K562 (cell line): ENCODE results near the gene EDA. TPM values are rescaled to one million over a fixed set of nuclear protein-coding genes. Genes with fewer than 3 reads are reported as not detected.

Experiments
- ATAC-seq: fragments of 200-7000 bp; cut with Tn5 transposase; 3 replicates; pipeline ENCODE4 v1.9.1; 2020; ENCODE audit warnings: moderate library complexity
- BruUV-seq: library from RNA; stranded (reverse); fragments of 400-500 nt; replicated peaks from 2 replicates; lab custom pipeline; 2021; lab: Mats Ljungman, UMichigan
- CTCF ChIA-PET: fragments of 300-600 bp; formaldehyde crosslinking; extraction: SDS; loops from one replicate; lab custom pipeline; 2021; ENCODE audit warnings: low intra/inter-chr PET ratio; lab: Yijun Ruan, JAX
- POLR2A ChIA-PET: fragments of 300-600, 350-650 bp; sonication (Branson Sonifier 250); formaldehyde crosslinking; extraction: SDS; loops from one replicate; lab custom pipeline; 2021; ENCODE audit warnings: antibody characterized with exemption, inconsistent platforms; lab: Yijun Ruan, JAX
- DNase-seq, 4 experiments: peaks; one replicate each; pipeline versions ENCODE4 v3.0.0 to v3.0.0-alpha.2; 2011 to 2018; ENCODE audit warnings: low spot score in 3 of 4, mixed read lengths in 3 of 4; ENCODE audit errors: extremely low read depth in 1 of 4
- FAIRE-seq: peaks from 2 replicates; lab custom pipeline; 2011; peaks lifted over from hg19 to GRCh38; lab: Jason Lieb, UNC
- H2AFZ ChIP-seq: 2 replicates; pipeline ENCODE4 v1.6.0; 2011; ENCODE audit warnings: low read depth, low read length, control low read depth, inconsistent platforms
- H3K27ac ChIP-seq: fragments of 200-600 bp; 3 replicates; pipeline ENCODE4 v1.8.0; 2011; ENCODE audit warnings: low read depth, mild to moderate bottlenecking, control low read depth, inconsistent platforms, low read length, moderate library complexity, mixed read lengths; ENCODE audit errors: extremely low read depth
- H3K27me3 ChIP-seq, 2 experiments: fragments of 300-600 bp in 1 of 2; 2 replicates in 1 of 2; 3 replicates in 1 of 2; pipeline versions ENCODE4 v1.6.0 to v1.8.0; 2011; ENCODE audit warnings: inconsistent platforms in 2 of 2, low read length in 2 of 2, mild to moderate bottlenecking in 1 of 2, mixed read lengths in 1 of 2, moderate library complexity in 1 of 2; ENCODE audit not compliant: control insufficient read depth in 2 of 2, insufficient read depth in 2 of 2
- H3K36me3 ChIP-seq: fragments of 300-600 bp; 3 replicates; pipeline ENCODE4 v1.8.0; 2011; ENCODE audit warnings: mild to moderate bottlenecking, low read length, inconsistent platforms; ENCODE audit not compliant: control insufficient read depth, insufficient read depth
- H3K4me1 ChIP-seq, 2 experiments: fragments of 200-600 bp in 1 of 2; replicated peaks in 1 of 2; 2 replicates in 1 of 2; 3 replicates in 1 of 2; pipeline versions ENCODE4 v1.5.1 to v1.8.0; 2011; ENCODE audit warnings: inconsistent platforms in 2 of 2, low read length in 2 of 2, mild to moderate bottlenecking in 1 of 2, mixed read lengths in 1 of 2, moderate library complexity in 1 of 2; ENCODE audit not compliant: control insufficient read depth in 2 of 2, insufficient read depth in 2 of 2
- H3K4me2 ChIP-seq: 2 replicates; pipeline ENCODE4 v1.6.1; 2011; ENCODE audit warnings: low read length, control low read depth, inconsistent platforms, mixed read lengths; ENCODE audit not compliant: insufficient read depth
- H3K4me3 ChIP-seq: fragments of 200-600 bp; sonication (generic), shearing (Covaris generic); 2 replicates; pipeline ENCODE4 v1.5.1; 2016; ENCODE audit warnings: control low read depth, inconsistent platforms
- H3K79me2 ChIP-seq: fragments of 200-600 bp; 3 replicates; pipeline ENCODE4 v1.8.0; 2011; ENCODE audit warnings: low read length, inconsistent platforms; ENCODE audit not compliant: control insufficient read depth, insufficient read depth
- H3K9ac ChIP-seq, 2 experiments: 2 replicates each; pipeline versions ENCODE4 v1.6.0 to v1.6.1; 2011; ENCODE audit warnings: low read depth in 2 of 2, low read length in 2 of 2, control low read depth in 1 of 2, inconsistent platforms in 1 of 2, mild to moderate bottlenecking in 1 of 2, mixed read lengths in 1 of 2; ENCODE audit not compliant: insufficient read depth in 1 of 2
- H3K9me1 ChIP-seq: one replicate; pipeline ENCODE4 v1.6.0; 2011; ENCODE audit warnings: inconsistent platforms, mild to moderate bottlenecking, low read length, moderate library complexity; ENCODE audit not compliant: control insufficient read depth, insufficient read depth
- H3K9me3 ChIP-seq: replicated peaks from 2 replicates; pipeline ENCODE4 v1.5.1; 2011; ENCODE audit warnings: low read depth, low read length, inconsistent platforms; ENCODE audit not compliant: control insufficient read depth, insufficient read depth
- H4K20me1 ChIP-seq: replicated peaks from 2 replicates; pipeline ENCODE4 v1.6.1; 2011; ENCODE audit warnings: low read length, inconsistent platforms, mixed read lengths; ENCODE audit not compliant: control insufficient read depth, insufficient read depth
- DNMT1 ChIP-seq: fragments of 450-650 bp; IDR thresholded peaks from 2 replicates; pipeline ENCODE4 v1.6.1; 2016; ENCODE audit warnings: antibody characterized with exemption, mild to moderate bottlenecking
- HCFC1 ChIP-seq: IDR thresholded peaks from 2 replicates; pipeline ENCODE4 v1.6.1; 2012; ENCODE audit warnings: low read depth, low read length, improper control_type of control experiment
- HLTF ChIP-seq: fragments of 450-650 bp; IDR thresholded peaks from 2 replicates; pipeline ENCODE4 v1.6.1; 2016
- JUN ChIP-seq, 2 experiments: sonication (generic) in 1 of 2; formaldehyde crosslinking in 1 of 2; IDR thresholded peaks; 2 replicates each; pipeline versions ENCODE4 v1.6.1 to v1.8.0; 2012 to 2022; ENCODE audit warnings: borderline replicate concordance in 2 of 2, mild to moderate bottlenecking in 2 of 2, improper control_type of control experiment in 1 of 2, low read depth in 1 of 2, low read length in 1 of 2, missing genetic modification reagents in 1 of 2
- MCM3 ChIP-seq: fragments of 450-650 bp; IDR thresholded peaks from 2 replicates; pipeline ENCODE4 v1.6.1; 2016
- MTF1 ChIP-seq: fragments of 250-450 bp; sonication (Bioruptor Pico); IDR thresholded peaks from 2 replicates; pipeline ENCODE4 v1.9.0; 2021; ENCODE audit warnings: moderate library complexity, mild to moderate bottlenecking, inconsistent platforms, borderline replicate concordance
- PHF21A ChIP-seq: fragments of 450-650 bp; IDR thresholded peaks from 2 replicates; pipeline ENCODE4 v1.6.1; 2017; ENCODE audit warnings: low read depth, borderline replicate concordance
- RBM22 ChIP-seq: fragments of 200-400 bp; formaldehyde crosslinking; IDR thresholded peaks from 2 replicates; pipeline ENCODE4 v1.6.1; 2018; ENCODE audit warnings: low read length, low read depth; ENCODE audit not compliant: poor library complexity, severe bottlenecking
- TARDBP ChIP-seq: fragments of 450-650 bp; IDR thresholded peaks from 2 replicates; pipeline ENCODE4 v1.6.1; 2016
- TCF15 ChIP-seq: fragments of 250-450 bp; sonication (Bioruptor Pico); IDR thresholded peaks from 2 replicates; pipeline ENCODE4 v1.8.0; 2022; ENCODE audit warnings: moderate library complexity, mild to moderate bottlenecking, inconsistent platforms
- YBX1 ChIP-seq: fragments of 450-650 bp; IDR thresholded peaks from 2 replicates; pipeline ENCODE4 v1.7.1; 2016; ENCODE audit warnings: mild to moderate bottlenecking
- ZNF239 ChIP-seq: fragments of 250-450 bp; sonication (Bioruptor Pico); IDR thresholded peaks from 2 replicates; pipeline ENCODE4 v1.4.0; 2020; ENCODE audit warnings: mild to moderate bottlenecking
- ZNF408 ChIP-seq: fragments of 250-450 bp; sonication (Bioruptor Pico); IDR thresholded peaks from 2 replicates; pipeline ENCODE4 v1.4.0; 2020; ENCODE audit warnings: low read depth, mild to moderate bottlenecking, moderate library complexity
- ZNF445 ChIP-seq: fragments of 250-450 bp; sonication (Bioruptor Pico); IDR thresholded peaks from 2 replicates; pipeline ENCODE4 v1.4.0; 2020; ENCODE audit warnings: low read depth, mild to moderate bottlenecking, moderate library complexity
- ZNF512 ChIP-seq: IDR thresholded peaks from 2 replicates; pipeline ENCODE4 v1.6.1; 2016; ENCODE audit warnings: missing genetic modification characterization, missing compliant biosample characterization
- ZNF589 ChIP-seq: fragments of 200-800 bp; sonication (Bioruptor generic); IDR thresholded peaks from 2 replicates; pipeline ENCODE4 v1.6.1; 2016; ENCODE audit warnings: low read depth, missing genetic modification characterization, missing compliant biosample characterization
- WGBS: fragments of 100-300 bp; shearing (Covaris generic); methylation state at CpG from one replicate; pipeline ENCODE4 v1.1.6; 2016; ENCODE audit warnings: low coverage, mixed read lengths; ENCODE audit not compliant: insufficient coverage; ENCODE audit errors: missing lambda C conversion rate; 5-methylcytosine and 5-hydroxymethylcytosine counted together
- in situ Hi-C: fragments of 300-500 bp; cut with MboI; formaldehyde crosslinking; loops from 4 replicates; pipeline ENCODE4 v1.15.0; 2018; ENCODE audit warnings: inconsistent platforms, mixed read lengths
- intact Hi-C: fragments of 100-400 bp; cut with micrococcal nuclease; formaldehyde crosslinking; loops from 2 replicates; pipeline ENCODE4 v1.14.2; 2022
- polyA plus RNA-seq, 8 experiments: library from polyadenylated mRNA; depleted of rRNA in 4 of 8; stranded (reverse) in 5 of 8; unstranded in 3 of 8; fragments of >200 nt; fragmentation: Nextera tagmentation in 2 of 8; fragmentation: Illumina TruSeq in 1 of 8; extraction: Ambion mirVana in 2 of 8; extraction: Trizol in 1 of 8; gene quantifications; 2 replicates each; pipeline versions ENCODE4 v1.2.1 to v1.2.3, GENCODE V29; 2011 to 2014; ENCODE audit warnings: inconsistent platforms in 1 of 8, missing spikeins in 1 of 8
- total RNA-seq, 7 experiments: library from RNA; depleted of rRNA in 6 of 7; stranded (reverse); fragments of >200 nt in 6 of 7; fragmentation: Illumina TruSeq in 2 of 7; extraction: Trizol in 2 of 7; gene quantifications; 2 replicates each; pipeline versions ENCODE4 v1.2.1 to v1.2.3, GENCODE V29; 2011 to 2021; ENCODE audit warnings: low replicate concordance in 1 of 7

EDA gene
- total and polyA plus RNA-seq, 9 of the 15 experiments (the other 6 are each of a cell fraction or from before 2014, with no cell fraction given), result 0.03 to 0.40 (median 0.07) TPM

GRCh38 chrX:70025464-70025863 is 409.6 kb downstream of the EDA start:
- no peak overlapping the region for H3K4me3 ChIP-seq
- H3K9me1 ChIP-seq, result no peaks in the 10 kb centered on the region
- no peaks in the 10 kb centered on the region; a peak in 1 of 5 replicates for H3K27me3 ChIP-seq
- DNase-seq, result no peak
- no peak for FAIRE-seq
- no peaks in the 10 kb centered on the region; the same call in 1 of the 2 replicates for H4K20me1 ChIP-seq
- no peak overlapping the region for H3K27ac ChIP-seq
- BruUV-seq, result no TSS peak
- ChIA-PET POLR2A (interaction anchor here (0.8 kb wide), 1 partner anchor 471 kb away, joined by 3 read pairs; no protein-coding TSS in a partner anchor), CTCF (no interaction called here)
- no peaks in the 10 kb centered on the region for H3K4me1 ChIP-seq
- in situ Hi-C loops (loop anchor here (25.0 kb wide), 1 partner anchor 488 kb away; no protein-coding TSS in a partner anchor), intact Hi-C loops (no loop called here)
- no peak for ATAC-seq
- no peaks in the 10 kb centered on the region for H3K9me3 ChIP-seq
- no peak overlapping the region for H3K4me2 ChIP-seq
- H2AFZ ChIP-seq, result no peak overlapping the region
- H3K9ac ChIP-seq, result no peak overlapping the region
- 0% methylated on average over 1 of the region's 1 CpG for WGBS
- no peaks in the 10 kb centered on the region for H3K79me2 ChIP-seq
- H3K36me3 ChIP-seq, result no peaks in the 10 kb centered on the region
- no peak for TF ChIP-seq YBX1
- TF ChIP-seq JUN (IDR thresholded peaks at IDR 0.05; ENCODE audit: borderline replicate concordance, low read depth, low read length), result no peak
- TF ChIP-seq JUN (CRISPR knock-in tag; IDR thresholded peaks at IDR 0.05; ENCODE audit: borderline replicate concordance), result no peak
- no peak for TF ChIP-seq PHF21A
- TF ChIP-seq ZNF445 (CRISPR knock-in tag), result no peak
- no peak for TF ChIP-seq MTF1
- TF ChIP-seq TARDBP, result no peak
- TF ChIP-seq ZNF589 (CRISPR knock-in tag), result no peak
- TF ChIP-seq ZNF512 (tag), result no peak
- TF ChIP-seq RBM22, result no peak
- no peak for TF ChIP-seq DNMT1
- TF ChIP-seq HCFC1, result no peak
- TF ChIP-seq MCM3, result no peak
- no peak for TF ChIP-seq ZNF239 (CRISPR knock-in tag)
- no peak for TF ChIP-seq ZNF408
- TF ChIP-seq TCF15 (CRISPR knock-in tag), result no peak
- TF ChIP-seq HLTF, result no peak
